ENCODE measurements around the gene CSRNP3.

The CSRNP3 gene

GRCh38 chr2:165631089-165631488, 161.6 kb downstream of the CSRNP3 start:
- TF ChIP-seq CTCF (IDR thresholded peaks at IDR 0.05; ENCODE audit: low read depth, low read length, missing control alignments) = no peak
- DNase-seq (ENCODE audit: extremely low read depth, low read depth) = no peak
- H3K4me3 ChIP-seq (replicated peaks; ENCODE audit: low read depth, low read length) = no peak overlapping the region

- TF ChIP-seq CTCF (IDR thresholded peaks at IDR 0.05; ENCODE audit: low read depth, low read length, missing control alignments) = no peak
- no peak for DNase-seq (ENCODE audit: extremely low read depth, low read depth)
- no peak overlapping the region for H3K4me3 ChIP-seq (replicated peaks; ENCODE audit: low read depth, low read length)
These were observed 163.1 kb downstream of the CSRNP3 start for GRCh38 chr2:165632594-165632993.

GRCh38 chr2:165633431-165633830, 163.9 kb downstream of the CSRNP3 start:
- no peak overlapping the region for H3K4me3 ChIP-seq (replicated peaks; ENCODE audit: low read depth, low read length)
- DNase-seq (ENCODE audit: extremely low read depth, low read depth) = no peak
- TF ChIP-seq CTCF (IDR thresholded peaks at IDR 0.05; ENCODE audit: low read depth, low read length, missing control alignments) = no peak

- DNase-seq (ENCODE audit: extremely low read depth, low read depth) = no peak
- no peak overlapping the region for H3K4me3 ChIP-seq (replicated peaks; ENCODE audit: low read depth, low read length)
- no peak for TF ChIP-seq CTCF (IDR thresholded peaks at IDR 0.05; ENCODE audit: low read depth, low read length, missing control alignments)
These were observed 164.8 kb downstream of the CSRNP3 start for GRCh38 chr2:165634282-165634681.

- DNase-seq (ENCODE audit: extremely low read depth, low read depth) = peak; percentile 37
- TF ChIP-seq CTCF (IDR thresholded peaks at IDR 0.05; ENCODE audit: low read depth, low read length, missing control alignments) = no peak
- H3K4me3 ChIP-seq (replicated peaks; ENCODE audit: low read depth, low read length) = no peak overlapping the region
These were observed 165.4 kb downstream of the CSRNP3 start for GRCh38 chr2:165634855-165635254.

GRCh38 chr2:165635532-165635931, 166.0 kb downstream of the CSRNP3 start:
- no peak overlapping the region for H3K4me3 ChIP-seq (replicated peaks; ENCODE audit: low read depth, low read length)
- TF ChIP-seq CTCF (IDR thresholded peaks at IDR 0.05; ENCODE audit: low read depth, low read length, missing control alignments) = no peak
- DNase-seq (ENCODE audit: extremely low read depth, low read depth) = no peak

GRCh38 chr2:165636959-165637358, 167.5 kb downstream of the CSRNP3 start:
- no peak for TF ChIP-seq CTCF (IDR thresholded peaks at IDR 0.05; ENCODE audit: low read depth, low read length, missing control alignments)
- no peak for DNase-seq (ENCODE audit: extremely low read depth, low read depth)
- no peak overlapping the region for H3K4me3 ChIP-seq (replicated peaks; ENCODE audit: low read depth, low read length)

Data from HFF-Myc (cell line).